ENCODE measurements around the gene FAM114A1. TPM values are rescaled to one million over a fixed set of nuclear protein-coding genes. Genes with fewer than 3 reads are reported as not detected.

FAM114A1 gene
- total and polyA plus RNA-seq, 2 donors from 2014 or later: 10.8 to 31.1 TPM

DNA sequence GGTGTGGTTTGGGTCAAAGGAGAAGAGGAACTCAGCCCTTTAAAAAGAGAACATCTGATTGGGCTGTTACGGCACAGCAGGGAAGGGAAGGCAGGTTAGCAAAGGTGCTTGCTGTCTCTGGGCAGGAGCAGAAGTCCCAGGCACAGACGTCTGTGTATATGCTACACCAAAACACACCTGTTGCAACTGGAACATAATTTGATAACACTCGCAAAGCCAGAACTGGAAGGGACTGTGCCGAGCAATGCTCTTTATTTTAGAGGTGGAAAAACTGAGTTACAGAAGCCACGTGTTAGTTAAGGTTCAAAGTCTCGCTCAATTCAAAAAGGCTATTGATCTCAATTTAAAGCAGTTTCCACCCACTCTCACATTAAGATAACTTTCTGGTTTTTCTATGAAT is 2.2 kb upstream of the FAM114A1 start:
- intact Hi-C loops (cut with DNase I): no loop called here
- H3K27ac ChIP-seq (ENCODE audit: low read depth in 2 of 2, low read length in 2 of 2): no peak overlapping the region
- no peak overlapping the region for H3K4me3 ChIP-seq (ENCODE audit: low read length in 3 of 3)
- DNase-seq (no peak), FAIRE-seq (no peak)
- no peaks in the 10 kb centered on the region for H3K9me3 ChIP-seq (ENCODE audit: control insufficient read depth in 2 of 3, insufficient read depth in 1 of 3, low read length in 3 of 3)
- no peaks in the 10 kb centered on the region for H3K36me3 ChIP-seq (ENCODE audit: control insufficient read depth in 2 of 3, insufficient read depth in 3 of 3, low read length in 3 of 3)
- H3K9ac ChIP-seq (ENCODE audit: low read length in 3 of 3): no peak overlapping the region
- H3K4me1 ChIP-seq (ENCODE audit: control insufficient read depth in 2 of 3, insufficient read depth in 2 of 3, low read depth in 1 of 3, low read length in 3 of 3): peaks cover 0 to 17% (median 13%) of the 10 kb centered on the region in 3 donors
- no peaks in the 10 kb centered on the region for H3K27me3 ChIP-seq (ENCODE audit: control insufficient read depth, insufficient read depth, low read length)
- TF ChIP-seq, protein P1, sequence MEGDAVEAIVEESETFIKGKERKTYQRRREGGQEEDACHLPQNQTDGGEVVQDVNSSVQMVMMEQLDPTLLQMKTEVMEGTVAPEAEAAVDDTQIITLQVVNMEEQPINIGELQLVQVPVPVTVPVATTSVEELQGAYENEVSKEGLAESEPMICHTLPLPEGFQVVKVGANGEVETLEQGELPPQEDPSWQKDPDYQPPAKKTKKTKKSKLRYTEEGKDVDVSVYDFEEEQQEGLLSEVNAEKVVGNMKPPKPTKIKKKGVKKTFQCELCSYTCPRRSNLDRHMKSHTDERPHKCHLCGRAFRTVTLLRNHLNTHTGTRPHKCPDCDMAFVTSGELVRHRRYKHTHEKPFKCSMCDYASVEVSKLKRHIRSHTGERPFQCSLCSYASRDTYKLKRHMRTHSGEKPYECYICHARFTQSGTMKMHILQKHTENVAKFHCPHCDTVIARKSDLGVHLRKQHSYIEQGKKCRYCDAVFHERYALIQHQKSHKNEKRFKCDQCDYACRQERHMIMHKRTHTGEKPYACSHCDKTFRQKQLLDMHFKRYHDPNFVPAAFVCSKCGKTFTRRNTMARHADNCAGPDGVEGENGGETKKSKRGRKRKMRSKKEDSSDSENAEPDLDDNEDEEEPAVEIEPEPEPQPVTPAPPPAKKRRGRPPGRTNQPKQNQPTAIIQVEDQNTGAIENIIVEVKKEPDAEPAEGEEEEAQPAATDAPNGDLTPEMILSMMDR (IDR thresholded peaks at IDR 0.05; ENCODE audit: borderline replicate concordance, extremely low read depth, insufficient read depth): no peak

DNA sequence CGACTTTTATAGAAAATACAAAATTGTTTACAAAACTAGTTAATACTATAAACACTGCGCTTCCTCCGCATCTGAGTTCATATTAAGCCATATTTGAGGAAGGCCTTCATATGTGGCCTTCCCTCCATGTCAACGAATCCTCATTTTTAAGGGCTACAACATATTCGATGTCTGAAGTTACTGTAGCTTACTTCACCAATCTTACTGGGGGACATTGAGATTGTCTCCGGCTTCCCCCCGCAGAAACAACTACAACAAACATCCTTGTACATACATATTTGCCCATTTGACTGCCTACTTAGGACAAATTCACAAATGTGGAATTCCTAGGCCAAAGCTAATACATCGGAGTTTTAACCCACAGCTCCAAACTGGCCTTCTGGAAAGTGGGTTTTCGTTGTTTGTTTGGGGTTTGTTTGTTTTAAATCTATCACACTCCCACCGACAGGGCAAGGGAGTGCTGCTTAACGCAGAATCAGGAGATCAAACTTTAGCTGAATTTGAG is 581 bp upstream of the FAM114A1 start:
- no peaks in the 10 kb centered on the region for H3K27me3 ChIP-seq (ENCODE audit: control insufficient read depth, insufficient read depth, low read length)

DNA sequence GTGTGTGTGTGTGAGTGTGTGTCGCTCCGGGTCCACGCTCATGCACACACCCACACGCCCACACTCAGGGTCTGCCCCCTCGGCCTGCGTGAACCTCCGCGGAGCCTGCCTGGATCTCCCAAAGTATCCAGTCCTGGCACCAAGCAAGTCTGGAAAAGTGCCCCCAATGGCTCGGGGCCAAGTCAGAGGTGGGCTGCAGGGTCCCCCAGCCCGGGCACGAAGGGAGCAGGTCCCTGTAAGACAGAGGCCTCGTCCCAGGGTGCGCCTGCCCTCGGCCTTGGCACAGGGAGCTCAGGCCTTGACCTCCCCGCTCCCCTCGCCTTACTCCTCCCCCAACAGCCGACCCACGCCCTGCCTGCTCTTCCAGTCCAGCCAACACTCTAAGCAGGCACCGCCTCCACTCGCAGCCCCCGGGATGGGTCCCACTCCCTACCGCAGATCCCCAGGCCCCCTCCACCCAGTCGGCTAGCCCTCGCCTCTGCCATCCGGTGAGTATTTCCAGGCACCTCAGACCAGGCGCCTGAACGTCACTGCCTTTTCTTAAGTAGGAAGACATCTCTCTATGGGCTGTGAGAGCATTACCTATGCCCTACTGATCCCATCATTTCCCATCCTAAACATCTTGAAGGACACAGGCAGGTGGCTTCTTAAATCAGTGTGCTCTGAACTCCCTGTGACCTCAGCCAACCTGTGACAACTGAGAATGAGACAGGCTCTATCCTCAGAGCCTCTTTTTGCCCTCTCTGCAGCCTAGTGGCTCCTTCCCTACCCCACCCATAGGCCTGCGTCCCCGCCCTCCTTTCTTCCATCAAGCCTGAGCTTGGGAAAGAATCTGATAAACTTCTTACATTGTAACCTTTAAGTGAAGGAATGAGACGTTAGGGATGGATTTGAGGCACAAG is 704 bp downstream of the FAM114A1 start:
- TF ChIP-seq, protein P1 (IDR thresholded peaks at IDR 0.05; ENCODE audit: borderline replicate concordance, extremely low read depth, insufficient read depth): no peak
- H3K4me1 ChIP-seq (ENCODE audit: control insufficient read depth in 2 of 3, insufficient read depth in 2 of 3, low read depth in 1 of 3, low read length in 3 of 3): peaks cover 0 to 17% (median 13%) of the 10 kb centered on the region in 3 donors
- intact Hi-C loops (cut with DNase I): no loop called here

More for the DNA sequence above, 581 bp upstream of the FAM114A1 start:
- Histone ChIP-seq H3K36me3 (ENCODE audit: control insufficient read depth in 2 of 3, insufficient read depth in 3 of 3, low read length in 3 of 3) (no peaks in the 10 kb centered on the region), H3K4me1 (ENCODE audit: control insufficient read depth in 2 of 3, insufficient read depth in 2 of 3, low read depth in 1 of 3, low read length in 3 of 3) (peaks cover 0 to 17% (median 13%) of the 10 kb centered on the region in 3 donors), H3K9ac (ENCODE audit: low read length in 3 of 3) (peak overlapping the region; percentile 47 to 89 (median 89)), H3K27ac (ENCODE audit: low read depth in 2 of 2, low read length in 2 of 2) (peak overlapping the region; percentile 60 to 72), H3K9me3 (ENCODE audit: control insufficient read depth in 2 of 3, insufficient read depth in 1 of 3, low read length in 3 of 3) (no peaks in the 10 kb centered on the region), H3K4me3 (ENCODE audit: low read length in 3 of 3) (peak overlapping the region; percentile 53 to 83 (median 73))
- TF ChIP-seq, protein P1 (IDR thresholded peaks at IDR 0.05; ENCODE audit: borderline replicate concordance, extremely low read depth, insufficient read depth): no peak
- DNase-seq (no peak), FAIRE-seq (no peak)
- intact Hi-C loops (cut with DNase I): no loop called here

More for the DNA sequence above, 704 bp downstream of the FAM114A1 start:
- peak in 4 of 5 donors; percentile 28 to 79 (median 56) for DNase-seq
- FAIRE-seq: no peak
- Histone ChIP-seq H3K9me3 (ENCODE audit: control insufficient read depth in 2 of 3, insufficient read depth in 1 of 3, low read length in 3 of 3) (no peaks in the 10 kb centered on the region), H3K9ac (ENCODE audit: low read length in 3 of 3) (peak overlapping the region; percentile 29 to 89 (median 82)), H3K36me3 (ENCODE audit: control insufficient read depth in 2 of 3, insufficient read depth in 3 of 3, low read length in 3 of 3) (no peaks in the 10 kb centered on the region), H3K4me3 (ENCODE audit: low read length in 3 of 3) (peak overlapping the region; percentile 57 to 73 (median 71)), H3K27ac (ENCODE audit: low read depth in 2 of 2, low read length in 2 of 2) (peak overlapping the region; percentile 79 to 86), H3K27me3 (ENCODE audit: control insufficient read depth, insufficient read depth, low read length) (no peaks in the 10 kb centered on the region)

All from kidney (tissue), 14 donors.